GM21390 (cell line): Measurements from ENCODE around the gene PPP6R2.

Experiments used
- ATAC-seq: cut with Tn5 transposase; IDR thresholded peaks from one replicate; pipeline ENCODE4 v1.9.1; 2021; ENCODE audit not compliant: unreplicated experiment

PPP6R2 gene

DNA sequence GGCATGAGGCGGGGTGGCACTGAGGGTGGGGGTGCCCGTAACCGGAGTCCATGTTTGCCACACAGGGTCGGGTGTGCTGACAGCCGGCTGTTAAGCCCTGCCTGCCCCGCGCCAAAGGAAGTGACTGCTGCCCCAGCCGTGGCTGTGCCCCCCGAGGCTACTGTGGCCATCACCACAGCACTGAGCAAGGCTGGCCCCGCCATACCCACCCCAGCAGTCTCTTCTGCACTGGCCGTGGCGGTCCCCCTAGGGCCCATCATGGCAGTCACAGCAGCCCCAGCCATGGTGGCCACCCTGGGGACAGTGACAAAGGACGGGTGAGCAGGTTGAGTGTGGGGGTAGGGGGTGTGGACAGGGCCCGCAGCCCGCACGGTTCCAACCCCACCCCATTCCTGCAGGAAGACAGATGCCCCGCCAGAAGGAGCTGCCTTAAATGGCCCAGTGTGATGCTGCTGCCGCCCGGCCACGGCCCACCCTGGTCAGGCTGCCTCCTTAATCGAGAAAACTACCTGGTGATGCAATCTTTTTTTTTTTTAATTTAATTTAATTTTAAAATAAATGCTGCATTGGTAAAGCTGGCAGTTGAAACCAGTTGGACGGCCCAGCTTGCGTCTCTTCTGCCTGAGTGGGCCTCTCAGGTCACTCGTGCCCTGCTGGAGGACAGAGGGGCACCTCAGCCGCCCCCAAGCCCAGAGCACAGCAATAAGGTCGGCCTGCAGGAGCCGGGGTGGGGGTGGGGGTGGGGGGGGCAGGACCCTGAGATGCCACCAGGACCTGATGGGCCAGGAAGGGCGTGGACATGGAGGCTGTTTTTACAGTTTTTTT lies 100.9 kb downstream of the PPP6R2 start:
- ATAC-seq: no peak

DNA sequence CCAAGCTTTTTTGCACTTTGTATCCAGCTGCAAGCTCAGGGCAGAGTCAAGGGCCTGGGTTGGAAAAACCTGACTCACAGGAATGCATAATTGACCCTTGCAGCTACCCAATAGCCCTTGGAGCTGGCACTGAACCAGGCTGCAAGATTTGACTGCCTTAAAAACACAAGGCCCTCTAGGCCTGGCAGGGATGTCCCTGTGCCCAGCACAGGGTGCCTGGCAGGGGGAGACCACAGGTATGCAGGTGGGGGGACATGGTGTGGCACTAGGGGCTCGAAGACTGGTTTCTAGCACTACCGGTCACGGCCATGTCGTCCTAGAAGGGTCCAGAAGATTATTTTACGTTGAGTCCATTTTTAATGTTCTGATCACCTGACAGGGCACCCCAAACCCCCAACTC lies 101.5 kb downstream of the PPP6R2 start:
- ATAC-seq: no peak

DNA sequence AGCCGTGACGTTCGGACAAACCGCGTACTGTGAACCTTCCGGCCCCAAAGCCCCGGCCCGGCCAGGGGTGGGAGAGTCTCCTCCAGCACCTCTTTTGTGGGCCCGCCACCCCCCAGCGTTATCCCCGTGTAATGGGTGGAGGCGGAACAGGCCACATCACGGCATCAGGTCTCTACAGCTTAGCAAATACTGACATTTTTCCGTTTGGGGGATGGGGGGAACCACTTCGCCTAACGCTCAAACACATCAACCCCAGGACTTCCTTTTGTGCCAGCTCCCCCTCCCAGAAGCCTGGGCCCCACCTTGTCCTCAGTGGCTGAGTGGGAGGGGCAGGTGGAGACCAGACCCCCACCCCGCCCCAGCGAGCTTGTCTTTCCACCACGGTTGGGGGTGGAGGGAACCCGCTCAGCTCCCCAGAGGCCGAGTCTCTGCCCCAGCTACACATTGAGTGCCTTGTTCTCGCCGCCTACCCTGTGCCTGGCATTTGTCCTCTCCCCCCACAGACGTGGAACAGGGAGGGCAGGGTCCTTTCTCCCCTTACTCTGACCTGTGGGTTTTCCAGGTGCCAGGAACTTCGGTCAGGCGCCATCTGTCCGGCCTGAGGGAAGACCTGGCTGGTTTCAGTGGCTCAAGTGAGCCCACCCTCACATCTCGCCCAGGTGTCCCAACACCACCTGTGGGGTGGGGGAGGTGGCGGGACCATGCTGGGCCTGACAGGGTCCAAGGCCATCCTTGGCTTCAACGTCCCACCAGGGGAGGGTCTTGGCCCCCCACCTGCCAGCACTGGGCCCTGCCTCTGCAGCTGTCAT lies 102.1 kb downstream of the PPP6R2 start:
- no peak for ATAC-seq

DNA sequence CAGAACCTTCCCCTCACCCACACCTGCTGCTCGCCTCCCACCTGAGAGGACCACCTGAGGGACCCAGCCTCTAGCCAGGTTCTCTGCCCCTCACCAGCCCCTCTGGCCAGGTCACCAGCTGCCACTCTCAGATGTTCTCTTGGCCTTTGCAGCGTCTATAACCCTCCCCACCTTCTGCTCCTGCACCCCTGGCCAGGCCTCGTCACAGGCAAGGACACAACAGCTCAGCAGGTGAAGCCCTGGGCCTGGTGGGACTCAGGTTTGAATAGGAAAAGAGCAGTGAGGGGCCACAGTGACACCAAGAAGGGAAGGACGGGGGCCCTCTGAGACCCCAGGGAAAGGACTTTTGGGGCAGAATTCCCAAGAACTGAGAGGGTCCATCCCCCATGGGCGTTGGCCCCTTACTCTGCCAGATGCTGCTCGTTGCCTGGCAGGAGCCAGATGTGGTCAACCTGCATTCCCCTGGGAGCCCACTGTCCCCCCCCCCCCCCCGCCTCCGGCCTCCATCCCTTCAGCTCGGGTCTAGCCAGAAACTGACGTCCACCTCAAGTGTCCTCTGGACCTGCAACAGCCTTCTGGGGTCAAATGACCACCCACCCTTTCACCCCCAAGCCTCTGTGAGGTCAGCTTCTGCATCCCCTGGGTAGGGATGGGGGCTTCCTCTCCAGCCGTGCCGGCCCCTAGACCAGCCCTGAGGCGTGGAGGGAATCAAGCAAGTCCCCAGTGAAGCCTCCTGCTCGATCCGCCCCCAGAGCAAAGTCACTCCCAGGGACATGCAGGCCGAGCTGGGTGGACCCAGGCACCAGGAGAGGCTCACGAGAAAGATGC lies 103.0 kb downstream of the PPP6R2 start:
- no peak for ATAC-seq

DNA sequence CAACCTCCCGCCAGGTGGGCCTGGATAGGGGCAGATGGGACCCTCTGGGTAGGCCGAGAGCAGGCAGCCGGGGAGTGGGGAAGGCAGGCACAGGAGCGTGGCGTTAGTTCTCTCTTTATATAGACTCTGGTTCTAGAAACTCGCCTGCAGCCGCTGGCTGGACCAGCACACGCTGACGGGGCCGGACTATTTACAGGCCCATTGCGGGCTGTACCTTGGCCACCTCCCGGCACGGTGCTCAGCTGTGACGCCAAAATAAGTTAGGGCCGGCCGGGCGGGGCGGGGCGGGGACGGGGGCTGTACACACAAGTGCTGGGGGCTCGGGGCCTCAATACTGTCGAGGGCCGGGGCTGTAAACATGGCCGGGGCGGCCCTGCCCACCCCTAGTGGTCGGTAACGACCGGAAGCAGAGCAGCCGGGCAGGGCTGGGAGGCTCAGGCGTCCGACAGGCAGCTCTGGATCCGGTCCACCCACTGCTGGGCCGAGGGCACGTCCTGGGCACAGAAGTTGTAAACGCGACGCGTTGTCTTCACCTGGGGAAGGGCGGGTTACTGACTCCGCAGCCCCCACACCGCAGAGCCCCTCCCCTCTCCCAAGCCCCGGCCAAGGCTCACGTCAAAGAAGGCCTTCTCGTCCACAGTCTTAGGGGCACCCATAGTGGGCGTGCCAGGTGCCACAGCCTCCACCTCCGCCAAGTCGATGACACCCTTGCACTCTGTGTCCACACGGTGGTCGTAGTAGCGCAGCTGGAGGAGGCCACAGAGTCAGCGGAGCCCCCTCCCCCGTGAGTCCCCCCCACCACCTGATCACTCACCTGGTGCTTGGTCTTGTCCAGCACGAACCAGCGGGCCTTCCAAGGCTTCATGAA lies 103.8 kb downstream of the PPP6R2 start:
- ATAC-seq: no peak

DNA sequence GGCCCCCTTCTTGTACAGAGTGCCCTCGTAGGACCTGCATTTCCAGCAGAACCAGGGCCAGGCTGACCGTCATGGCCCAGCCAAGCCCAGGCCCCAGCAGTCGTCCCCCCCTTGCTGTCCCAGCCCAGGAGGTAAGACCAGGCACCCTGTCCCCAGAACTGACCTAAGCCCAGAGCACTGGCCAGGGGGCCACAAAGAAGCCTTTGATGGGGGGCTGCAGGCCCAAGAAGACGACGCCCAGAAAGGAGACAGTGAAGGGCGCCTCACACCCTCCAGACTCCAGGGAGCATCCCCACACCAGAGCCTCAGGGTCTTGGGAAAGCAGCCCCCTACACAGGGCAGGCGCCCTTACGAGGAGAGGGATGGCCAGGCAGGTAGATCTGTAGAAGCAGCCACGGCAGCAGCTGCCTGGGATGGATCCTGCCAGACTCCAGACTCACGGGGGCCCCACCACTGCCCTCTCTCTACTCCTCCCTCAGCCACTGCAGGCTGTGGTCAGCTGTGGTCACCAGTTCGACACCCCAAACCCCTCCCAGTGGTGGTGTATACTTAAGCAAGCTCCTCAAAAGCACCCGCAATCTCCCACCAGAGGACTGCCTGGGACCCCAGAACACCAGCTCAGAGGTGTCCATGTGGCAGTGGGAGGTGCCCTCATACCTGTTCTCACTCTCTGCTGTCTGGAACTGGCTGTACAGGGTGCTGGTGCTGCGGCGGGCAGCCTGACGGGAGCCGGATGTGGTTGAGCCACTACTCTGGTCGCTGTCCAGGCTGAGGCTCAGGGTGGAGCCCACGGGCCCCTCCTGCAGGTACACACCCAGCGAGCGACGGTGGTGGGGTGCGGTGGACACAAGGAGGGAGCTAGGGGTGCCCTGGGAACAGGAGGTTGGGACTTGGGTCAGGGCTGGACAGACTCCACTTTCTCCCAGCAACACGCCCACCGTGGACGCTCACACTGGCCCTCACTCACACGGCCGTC lies 104.7 kb downstream of the PPP6R2 start:
- ATAC-seq: no peak

DNA sequence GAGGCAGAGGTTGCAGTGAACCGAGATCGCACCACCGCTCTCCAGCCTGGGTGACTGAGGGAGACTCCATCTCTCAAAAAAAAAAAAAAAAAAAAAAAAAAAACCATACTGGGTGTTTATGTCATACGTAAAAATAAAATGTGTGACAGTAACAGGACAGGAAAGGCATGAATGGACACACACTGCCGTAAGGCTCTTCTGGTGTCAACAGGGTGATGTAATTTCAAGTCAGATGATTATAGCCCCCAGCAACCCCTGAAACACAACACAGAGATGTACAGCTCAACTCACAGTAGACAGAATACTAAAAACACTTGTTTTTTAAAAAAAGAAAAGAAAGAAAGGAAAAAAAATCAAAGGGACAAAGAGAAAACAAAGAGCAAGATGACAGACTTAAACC lies 109.5 kb downstream of the PPP6R2 start:
- ATAC-seq: no peak

DNA sequence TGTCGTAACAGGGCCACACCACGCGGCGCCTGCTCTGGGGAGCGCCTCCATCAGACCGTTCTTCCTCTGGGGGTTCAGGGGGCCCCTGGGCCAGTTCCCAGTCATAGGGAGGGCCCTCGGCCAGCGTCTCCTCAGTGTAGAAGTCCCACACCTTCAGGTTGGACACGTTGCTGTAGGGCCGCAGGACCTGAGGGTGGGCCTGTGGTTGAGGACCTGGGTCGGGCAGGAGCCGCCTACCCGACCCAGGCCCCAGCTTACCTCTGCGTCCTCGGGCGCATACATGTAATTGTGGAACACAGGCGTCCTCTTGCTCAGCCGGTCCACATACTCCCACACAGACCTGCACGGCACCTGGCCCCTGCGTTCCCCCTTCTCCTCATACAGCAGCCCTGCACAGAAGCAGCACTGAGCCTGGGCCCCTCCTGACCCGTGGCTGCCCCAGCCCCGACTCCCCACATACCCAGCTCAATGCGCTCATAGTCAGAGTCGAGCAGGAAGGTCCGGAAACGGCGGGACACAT lies 111.5 kb downstream of the PPP6R2 start:
- no peak for ATAC-seq

DNA sequence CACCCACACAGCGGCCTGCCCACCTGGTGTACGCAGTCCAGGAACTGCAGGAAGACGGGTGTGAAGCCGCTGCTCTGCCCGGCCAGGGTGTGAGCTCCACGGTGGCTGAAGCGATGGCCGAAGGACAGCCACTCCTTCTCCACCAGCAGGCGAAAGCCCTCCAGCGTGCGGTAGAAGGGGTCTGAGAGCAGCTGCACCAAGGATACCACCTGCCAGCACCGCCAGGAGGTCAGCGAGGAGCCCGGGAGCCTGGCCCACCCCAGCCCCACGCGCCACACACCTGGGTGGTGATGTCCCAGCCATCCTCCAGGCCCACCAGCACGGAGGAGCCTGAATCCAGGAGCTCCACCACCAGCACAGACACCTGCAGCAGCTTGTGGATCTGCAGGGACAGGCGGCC lies 112.1 kb downstream of the PPP6R2 start:
- no peak for ATAC-seq

DNA sequence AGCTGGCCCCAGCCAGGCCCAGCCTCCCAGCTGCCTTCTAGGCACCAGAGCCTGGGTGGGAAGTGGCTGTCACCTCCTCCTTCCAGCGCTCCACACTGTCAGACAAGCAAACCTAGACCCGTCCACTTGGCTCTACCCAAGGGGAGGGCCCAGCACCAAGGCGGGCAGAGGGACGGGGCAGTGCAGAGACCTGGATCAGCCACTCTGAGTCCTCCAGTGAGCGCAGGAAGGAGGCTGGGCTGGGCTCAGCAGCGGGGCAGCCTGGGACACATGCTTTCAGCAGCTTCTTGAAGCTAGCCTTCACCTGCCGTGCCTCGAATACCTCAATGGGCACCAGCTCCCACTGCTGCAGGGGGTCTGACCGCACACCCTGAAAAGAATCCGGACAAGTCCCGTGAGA lies 112.9 kb downstream of the PPP6R2 start:
- no peak for ATAC-seq

DNA sequence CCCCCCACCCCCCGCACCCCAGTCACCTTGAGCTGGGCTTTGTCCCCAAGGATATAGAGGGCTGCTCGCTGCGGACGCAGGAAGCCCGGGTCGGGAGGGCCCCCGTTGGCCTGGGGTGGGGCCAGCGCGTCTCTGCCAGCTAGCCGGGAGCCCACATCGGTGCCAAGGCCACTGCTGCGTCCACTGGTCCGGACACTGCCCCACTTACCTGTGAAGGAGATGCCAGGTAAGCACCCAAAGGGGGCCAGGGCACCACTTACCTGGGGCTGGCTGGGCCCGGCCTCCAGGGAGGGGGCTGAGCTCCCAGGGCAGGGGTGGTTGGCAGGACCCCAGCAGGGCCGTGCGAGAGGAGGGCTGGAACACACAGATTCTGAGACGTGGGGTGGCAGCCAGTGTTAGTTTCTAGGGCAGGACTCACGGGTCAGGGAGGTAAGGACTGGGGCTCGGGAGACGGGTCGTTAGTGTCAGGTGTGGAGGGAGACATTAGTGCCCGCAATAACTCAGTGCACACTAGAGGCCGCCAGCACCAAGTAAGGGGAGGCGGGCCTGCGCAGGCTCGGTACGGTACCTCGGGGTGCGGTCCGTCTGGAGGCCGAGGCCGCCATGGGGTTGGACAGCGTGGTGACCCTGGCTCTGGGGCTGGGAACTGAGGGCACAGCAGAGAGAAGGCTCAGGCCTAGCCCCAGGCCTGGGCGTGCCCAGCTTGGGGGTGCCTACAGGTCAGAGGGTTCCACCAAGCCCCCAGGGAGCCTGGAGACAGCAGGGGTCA lies 113.5 kb downstream of the PPP6R2 start:
- ATAC-seq: no peak

DNA sequence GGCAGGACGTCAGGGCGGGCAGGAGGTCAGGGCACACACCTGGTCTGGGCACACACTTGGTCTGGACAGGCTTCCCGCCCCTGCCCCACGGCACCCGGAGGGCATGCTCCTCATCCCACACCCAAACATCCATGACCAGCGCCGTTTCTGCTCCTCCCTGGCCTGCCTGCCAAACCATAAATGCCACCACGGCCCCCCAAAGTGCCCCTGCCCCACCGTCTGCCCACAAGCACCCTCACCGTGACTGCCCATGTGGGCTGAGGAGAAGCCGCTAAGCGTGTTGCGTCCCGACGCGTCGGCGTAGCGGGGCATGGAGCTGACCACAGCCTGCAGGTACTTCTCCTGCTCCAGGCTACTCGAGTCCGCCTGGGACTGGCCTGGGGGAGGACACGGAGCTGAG lies 115.9 kb downstream of the PPP6R2 start:
- no peak for ATAC-seq

DNA sequence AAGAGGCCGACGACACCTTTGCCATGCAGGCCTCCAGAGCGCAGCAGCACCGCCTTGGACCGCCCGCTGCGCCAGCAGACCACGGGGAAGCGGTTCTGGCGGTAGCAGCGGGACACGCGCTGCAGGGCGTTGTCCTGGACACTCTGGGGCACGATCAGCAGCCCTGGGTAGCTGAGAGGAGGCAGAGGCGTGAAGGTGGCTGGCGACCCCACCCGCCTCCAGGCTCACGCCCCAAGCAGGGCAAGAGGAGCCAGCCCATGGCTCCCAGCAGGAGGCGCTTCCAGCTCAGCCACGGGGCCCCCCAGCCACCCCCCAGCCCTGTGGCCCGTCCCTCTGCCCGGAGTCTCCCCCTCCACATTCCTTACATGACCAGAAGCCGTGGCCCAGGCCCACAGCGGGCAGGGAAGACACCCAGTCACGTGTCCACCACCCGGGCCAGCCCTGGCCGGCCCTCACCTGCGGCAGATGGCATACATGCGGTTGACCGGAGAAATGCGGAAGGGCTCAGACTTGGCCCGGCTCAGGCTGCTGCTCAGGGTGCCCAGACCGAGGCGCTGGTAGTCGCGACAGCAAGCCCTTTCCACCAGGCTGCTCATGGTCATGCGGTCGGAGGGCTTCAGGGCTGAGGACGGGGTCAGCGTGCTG lies 116.5 kb downstream of the PPP6R2 start:
- no peak for ATAC-seq

DNA sequence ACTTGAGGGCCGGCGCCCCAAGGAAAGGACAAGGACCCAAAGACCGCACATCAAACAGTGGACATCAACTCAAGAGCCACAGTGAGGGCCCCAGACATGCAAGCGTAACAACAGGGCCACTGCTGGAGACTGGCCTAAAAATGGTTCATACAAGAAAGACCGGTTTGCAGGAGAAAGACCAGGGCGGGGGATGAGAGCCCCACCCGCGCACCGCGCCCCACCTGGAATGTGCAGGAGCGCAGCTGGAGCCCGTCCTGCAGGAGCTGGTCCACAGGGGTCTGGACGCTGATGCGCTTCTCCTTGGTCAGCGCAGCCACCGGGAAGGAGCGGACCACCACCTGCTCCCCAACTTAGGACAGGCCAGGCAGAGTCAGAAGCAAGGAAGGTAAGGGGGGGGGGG lies 117.8 kb downstream of the PPP6R2 start:
- no peak for ATAC-seq

DNA sequence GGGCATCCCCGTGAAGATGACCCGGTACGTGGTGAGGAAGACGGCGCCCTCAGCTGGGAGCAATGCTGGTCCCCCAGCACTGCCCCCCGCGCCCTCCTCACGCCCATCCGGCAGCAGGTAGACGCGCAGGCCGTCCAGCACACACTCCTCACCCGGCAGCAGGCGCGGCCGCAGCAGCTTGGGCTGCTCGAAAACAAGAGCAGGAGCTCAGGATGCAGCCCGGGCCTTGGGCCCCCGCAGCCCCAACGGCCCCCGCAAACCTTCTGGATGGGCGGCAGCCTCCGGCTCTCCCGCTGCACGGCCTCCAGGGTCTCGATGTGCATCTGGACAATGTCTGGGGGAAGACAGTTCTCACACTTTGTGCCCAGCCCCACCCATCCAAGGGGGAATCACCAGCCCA lies 118.4 kb downstream of the PPP6R2 start:
- ATAC-seq: no peak

DNA sequence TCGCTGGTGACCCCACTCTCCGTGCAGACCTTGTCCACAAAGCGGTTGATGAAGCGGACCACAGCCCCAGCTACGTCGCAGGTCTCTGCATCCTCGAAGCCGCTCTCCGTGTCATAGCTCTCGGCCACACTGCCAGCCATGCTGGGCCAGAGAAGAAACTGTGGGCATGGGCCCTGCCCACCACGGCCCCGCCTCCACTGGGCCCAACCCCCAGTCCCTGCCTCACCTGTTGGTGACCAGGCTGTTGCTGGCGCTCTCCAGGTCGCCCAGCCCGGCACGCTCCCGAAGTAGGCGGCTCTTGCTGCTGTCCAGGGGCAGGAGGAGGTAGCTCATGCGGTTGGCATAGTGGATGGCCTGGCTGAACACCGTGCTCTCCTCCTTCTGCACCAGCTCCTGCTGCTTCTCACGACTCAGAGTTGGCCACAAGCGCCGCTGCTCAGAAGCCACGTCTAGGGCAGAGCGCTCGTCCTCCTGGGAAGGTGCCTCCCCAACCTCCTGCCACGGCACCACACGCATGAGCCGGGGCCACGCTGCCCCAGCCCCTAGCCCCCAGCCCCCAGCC lies 118.9 kb downstream of the PPP6R2 start:
- no peak for ATAC-seq

DNA sequence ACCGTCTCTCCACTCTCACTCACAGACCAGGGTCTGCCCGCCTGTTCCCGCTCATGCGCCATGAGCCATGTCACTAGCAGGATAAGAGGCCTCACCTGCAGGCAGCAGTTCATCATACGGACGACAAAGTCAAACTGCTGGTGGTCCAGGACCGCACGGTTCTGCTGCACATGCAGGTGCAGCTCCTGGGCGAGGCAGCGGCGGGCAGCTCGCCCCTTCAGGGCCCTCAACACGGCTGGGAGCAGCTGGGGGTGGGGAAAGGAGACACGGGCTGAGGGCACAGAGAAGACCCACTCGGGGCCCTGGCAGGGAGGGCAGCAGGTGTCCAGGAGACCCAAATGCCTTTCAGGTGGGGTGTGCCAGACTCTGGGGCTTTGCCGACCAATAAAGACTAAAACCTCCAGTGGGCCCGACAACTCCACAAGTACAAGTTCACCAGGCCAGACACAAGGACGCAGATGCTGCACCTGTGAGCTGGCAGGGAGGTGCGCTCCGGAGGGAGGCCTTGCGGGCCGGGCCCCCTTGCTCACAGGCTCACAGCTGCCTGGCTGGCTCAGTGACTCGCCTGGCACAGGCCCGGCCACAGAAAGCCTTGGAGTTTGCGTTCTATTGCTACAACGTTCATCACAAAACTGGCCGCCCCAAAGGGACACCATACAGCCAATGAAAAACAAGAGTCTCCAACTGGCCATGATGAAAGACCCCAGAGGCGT lies 120.2 kb downstream of the PPP6R2 start:
- no peak for ATAC-seq
